K562 (cell line): ENCODE results near the gene SLC12A1. TPM values are rescaled to one million over a fixed set of nuclear protein-coding genes. Genes with fewer than 3 reads are reported as not detected.

Experiments used
- ATAC-seq: fragments of 200-7000 bp; cut with Tn5 transposase; 3 replicates; pipeline ENCODE4 v1.9.1; 2020; ENCODE audit warnings: moderate library complexity
- BruUV-seq: library from RNA; stranded (reverse); fragments of 400-500 nt; replicated peaks from 2 replicates; lab custom pipeline; 2021; lab: Mats Ljungman, UMichigan
- CTCF ChIA-PET: fragments of 300-600 bp; formaldehyde crosslinking; extraction: SDS; loops from one replicate; lab custom pipeline; 2021; ENCODE audit warnings: low intra/inter-chr PET ratio; lab: Yijun Ruan, JAX
- POLR2A ChIA-PET: fragments of 300-600, 350-650 bp; sonication (Branson Sonifier 250); formaldehyde crosslinking; extraction: SDS; loops from one replicate; lab custom pipeline; 2021; ENCODE audit warnings: antibody characterized with exemption, inconsistent platforms; lab: Yijun Ruan, JAX
- DNase-seq, 4 experiments: peaks; one replicate each; pipeline versions ENCODE4 v3.0.0 to v3.0.0-alpha.2; 2011 to 2018; ENCODE audit warnings: low spot score in 3 of 4, mixed read lengths in 3 of 4; ENCODE audit errors: extremely low read depth in 1 of 4
- FAIRE-seq: peaks from 2 replicates; lab custom pipeline; 2011; peaks lifted over from hg19 to GRCh38; lab: Jason Lieb, UNC
- H2AFZ ChIP-seq: 2 replicates; pipeline ENCODE4 v1.6.0; 2011; ENCODE audit warnings: low read depth, low read length, control low read depth, inconsistent platforms
- H3K27ac ChIP-seq: fragments of 200-600 bp; 3 replicates; pipeline ENCODE4 v1.8.0; 2011; ENCODE audit warnings: low read depth, mild to moderate bottlenecking, control low read depth, inconsistent platforms, low read length, moderate library complexity, mixed read lengths; ENCODE audit errors: extremely low read depth
- H3K27me3 ChIP-seq, 2 experiments: fragments of 300-600 bp in 1 of 2; 2 replicates in 1 of 2; 3 replicates in 1 of 2; pipeline versions ENCODE4 v1.6.0 to v1.8.0; 2011; ENCODE audit warnings: inconsistent platforms in 2 of 2, low read length in 2 of 2, mild to moderate bottlenecking in 1 of 2, mixed read lengths in 1 of 2, moderate library complexity in 1 of 2; ENCODE audit not compliant: control insufficient read depth in 2 of 2, insufficient read depth in 2 of 2
- H3K36me3 ChIP-seq: fragments of 300-600 bp; 3 replicates; pipeline ENCODE4 v1.8.0; 2011; ENCODE audit warnings: mild to moderate bottlenecking, low read length, inconsistent platforms; ENCODE audit not compliant: control insufficient read depth, insufficient read depth
- H3K4me1 ChIP-seq, 2 experiments: fragments of 200-600 bp in 1 of 2; replicated peaks in 1 of 2; 2 replicates in 1 of 2; 3 replicates in 1 of 2; pipeline versions ENCODE4 v1.5.1 to v1.8.0; 2011; ENCODE audit warnings: inconsistent platforms in 2 of 2, low read length in 2 of 2, mild to moderate bottlenecking in 1 of 2, mixed read lengths in 1 of 2, moderate library complexity in 1 of 2; ENCODE audit not compliant: control insufficient read depth in 2 of 2, insufficient read depth in 2 of 2
- H3K4me2 ChIP-seq: 2 replicates; pipeline ENCODE4 v1.6.1; 2011; ENCODE audit warnings: low read length, control low read depth, inconsistent platforms, mixed read lengths; ENCODE audit not compliant: insufficient read depth
- H3K4me3 ChIP-seq: fragments of 200-600 bp; sonication (generic), shearing (Covaris generic); 2 replicates; pipeline ENCODE4 v1.5.1; 2016; ENCODE audit warnings: control low read depth, inconsistent platforms
- H3K79me2 ChIP-seq: fragments of 200-600 bp; 3 replicates; pipeline ENCODE4 v1.8.0; 2011; ENCODE audit warnings: low read length, inconsistent platforms; ENCODE audit not compliant: control insufficient read depth, insufficient read depth
- H3K9ac ChIP-seq, 2 experiments: 2 replicates each; pipeline versions ENCODE4 v1.6.0 to v1.6.1; 2011; ENCODE audit warnings: low read depth in 2 of 2, low read length in 2 of 2, control low read depth in 1 of 2, inconsistent platforms in 1 of 2, mild to moderate bottlenecking in 1 of 2, mixed read lengths in 1 of 2; ENCODE audit not compliant: insufficient read depth in 1 of 2
- H3K9me1 ChIP-seq: one replicate; pipeline ENCODE4 v1.6.0; 2011; ENCODE audit warnings: inconsistent platforms, mild to moderate bottlenecking, low read length, moderate library complexity; ENCODE audit not compliant: control insufficient read depth, insufficient read depth
- H3K9me3 ChIP-seq: replicated peaks from 2 replicates; pipeline ENCODE4 v1.5.1; 2011; ENCODE audit warnings: low read depth, low read length, inconsistent platforms; ENCODE audit not compliant: control insufficient read depth, insufficient read depth
- H4K20me1 ChIP-seq: replicated peaks from 2 replicates; pipeline ENCODE4 v1.6.1; 2011; ENCODE audit warnings: low read length, inconsistent platforms, mixed read lengths; ENCODE audit not compliant: control insufficient read depth, insufficient read depth
- JUN ChIP-seq, 2 experiments: sonication (generic) in 1 of 2; formaldehyde crosslinking in 1 of 2; IDR thresholded peaks; 2 replicates each; pipeline versions ENCODE4 v1.6.1 to v1.8.0; 2012 to 2022; ENCODE audit warnings: borderline replicate concordance in 2 of 2, mild to moderate bottlenecking in 2 of 2, improper control_type of control experiment in 1 of 2, low read depth in 1 of 2, low read length in 1 of 2, missing genetic modification reagents in 1 of 2
- MYNN ChIP-seq, 2 experiments: sonication (generic); formaldehyde crosslinking in 1 of 2; IDR thresholded peaks; 2 replicates each; pipeline versions ENCODE4 v1.5.0 to v1.6.1; 2016 to 2020; ENCODE audit warnings: antibody characterized with exemption in 1 of 2, missing genetic modification reagents in 1 of 2
- PML ChIP-seq: IDR thresholded peaks from 2 replicates; pipeline ENCODE4 v1.6.1; 2012; ENCODE audit warnings: low read length, inconsistent platforms
- PTTG1 ChIP-seq: fragments of 450-650 bp; IDR thresholded peaks from 2 replicates; pipeline ENCODE4 v1.6.1; 2016; ENCODE audit warnings: low read depth, mild to moderate bottlenecking, missing genetic modification characterization, missing compliant biosample characterization
- SIX5 ChIP-seq, 2 experiments: IDR thresholded peaks; 2 replicates each; pipeline ENCODE4 v1.6.1; 2011; ENCODE audit warnings: low read length in 2 of 2, borderline replicate concordance in 1 of 2, low read depth in 1 of 2, mild to moderate bottlenecking in 1 of 2, moderate library complexity in 1 of 2; ENCODE audit not compliant: insufficient read depth in 1 of 2
- ZBTB49 ChIP-seq: sonication (generic); formaldehyde crosslinking; IDR thresholded peaks from 2 replicates; pipeline ENCODE4 v1.8.0; 2022; ENCODE audit warnings: missing genetic modification reagents, mild to moderate bottlenecking, borderline replicate concordance
- ZFPM2 ChIP-seq: fragments of 250-450 bp; sonication (Bioruptor Pico); IDR thresholded peaks from 2 replicates; pipeline ENCODE4 v1.5.1; 2022; ENCODE audit warnings: mild to moderate bottlenecking
- ZNF444 ChIP-seq: fragments of 250-450 bp; sonication (Bioruptor Pico); IDR thresholded peaks from 2 replicates; pipeline ENCODE4 v1.4.0; 2020; ENCODE audit warnings: mild to moderate bottlenecking, moderate library complexity
- ZNF551 ChIP-seq: fragments of 250-450 bp; sonication (Bioruptor Pico); IDR thresholded peaks from 2 replicates; pipeline ENCODE4 v1.5.0; 2021; ENCODE audit warnings: mild to moderate bottlenecking, moderate library complexity
- ZNF785 ChIP-seq: fragments of 250-450 bp; sonication (Bioruptor Pico); IDR thresholded peaks from 2 replicates; pipeline ENCODE4 v1.4.0; 2020; ENCODE audit warnings: mild to moderate bottlenecking
- WGBS: fragments of 100-300 bp; shearing (Covaris generic); methylation state at CpG from one replicate; pipeline ENCODE4 v1.1.6; 2016; ENCODE audit warnings: low coverage, mixed read lengths; ENCODE audit not compliant: insufficient coverage; ENCODE audit errors: missing lambda C conversion rate; 5-methylcytosine and 5-hydroxymethylcytosine counted together
- in situ Hi-C: fragments of 300-500 bp; cut with MboI; formaldehyde crosslinking; loops from 4 replicates; pipeline ENCODE4 v1.15.0; 2018; ENCODE audit warnings: inconsistent platforms, mixed read lengths
- intact Hi-C: fragments of 100-400 bp; cut with micrococcal nuclease; formaldehyde crosslinking; loops from 2 replicates; pipeline ENCODE4 v1.14.2; 2022
- polyA plus RNA-seq, 8 experiments: library from polyadenylated mRNA; depleted of rRNA in 4 of 8; stranded (reverse) in 5 of 8; unstranded in 3 of 8; fragments of >200 nt; fragmentation: Nextera tagmentation in 2 of 8; fragmentation: Illumina TruSeq in 1 of 8; extraction: Ambion mirVana in 2 of 8; extraction: Trizol in 1 of 8; gene quantifications; 2 replicates each; pipeline versions ENCODE4 v1.2.1 to v1.2.3, GENCODE V29; 2011 to 2014; ENCODE audit warnings: inconsistent platforms in 1 of 8, missing spikeins in 1 of 8
- total RNA-seq, 7 experiments: library from RNA; depleted of rRNA in 6 of 7; stranded (reverse); fragments of >200 nt in 6 of 7; fragmentation: Illumina TruSeq in 2 of 7; extraction: Trizol in 2 of 7; gene quantifications; 2 replicates each; pipeline versions ENCODE4 v1.2.1 to v1.2.3, GENCODE V29; 2011 to 2021; ENCODE audit warnings: low replicate concordance in 1 of 7

The SLC12A1 gene
- total and polyA plus RNA-seq, 9 of the 15 experiments (the other 6 are each of a cell fraction or from before 2014, with no cell fraction given) = not detected

DNA sequence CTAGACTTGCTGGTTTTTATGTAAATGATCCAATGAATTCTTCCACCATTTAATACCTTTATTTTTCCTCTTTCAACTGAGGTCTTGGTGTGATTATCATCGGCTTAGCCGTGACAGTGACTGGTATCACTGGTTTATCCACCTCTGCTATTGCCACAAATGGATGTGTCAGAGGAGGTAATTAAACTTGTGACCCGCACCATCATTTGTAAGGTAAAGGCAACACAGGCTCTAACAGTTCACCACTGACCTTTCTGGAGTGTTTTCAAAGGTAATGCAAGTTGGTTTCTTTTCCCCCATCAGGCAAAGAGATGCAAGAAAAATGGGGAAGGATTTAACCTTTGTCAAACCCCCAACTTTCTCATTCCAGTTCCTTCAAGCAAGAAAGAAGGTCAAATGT is 19.7 kb downstream of the SLC12A1 start:
- Histone ChIP-seq H3K4me3 (no peak overlapping the region), H3K4me1 (no peaks in the 10 kb centered on the region), H3K27me3 (no peaks in the 10 kb centered on the region), H3K9me3 (no peaks in the 10 kb centered on the region), H3K4me2 (no peak overlapping the region), H3K9ac (no peak overlapping the region), H3K36me3 (no peaks in the 10 kb centered on the region), H3K79me2 (no peaks in the 10 kb centered on the region), H3K9me1 (no peaks in the 10 kb centered on the region), H3K27ac (no peak overlapping the region), H4K20me1 (no peaks in the 10 kb centered on the region), H2AFZ (no peak overlapping the region)
- DNase-seq (no peak), FAIRE-seq (no peak), ATAC-seq (no peak)
- in situ Hi-C loops (no loop called here), intact Hi-C loops (no loop called here)
- BruUV-seq = no TSS peak
- ChIA-PET CTCF (no interaction called here), POLR2A (no interaction called here)
- 0% methylated on average over 3 of the region's 3 CpGs for WGBS
- TF ChIP-seq ZFPM2 = no peak
- TF ChIP-seq SIX5 (IDR thresholded peaks at IDR 0.05; ENCODE audit: borderline replicate concordance in 1 of 2, insufficient read depth in 1 of 2, low read depth in 1 of 2, low read length in 2 of 2) = no peak
- no peak for TF ChIP-seq JUN (IDR thresholded peaks at IDR 0.05; ENCODE audit: borderline replicate concordance, low read depth, low read length)
- no peak for TF ChIP-seq JUN (CRISPR knock-in tag; IDR thresholded peaks at IDR 0.05; ENCODE audit: borderline replicate concordance)
- TF ChIP-seq PTTG1 (tag) = no peak
- TF ChIP-seq PML = no peak
- TF ChIP-seq ZBTB49 = no peak
- no peak for TF ChIP-seq ZNF551 (CRISPR knock-in tag)
- TF ChIP-seq ZNF785 = no peak
- TF ChIP-seq MYNN (IDR thresholded peaks at IDR 0.05) = no peak
- no peak for TF ChIP-seq MYNN (CRISPR knock-in tag; IDR thresholded peaks at IDR 0.05)
- TF ChIP-seq ZNF444 (CRISPR knock-in tag) = no peak
